Bone marrow (tissue), 2 donors: ENCODE measurements around the gene BMP7.
"Not testable (repeated sequence)": the region's sequence is repeated elsewhere in the genome, so short reads cannot be mapped to it uniquely, and the experiment has no call there.

Source experiments
- DNase-seq, 2 donors: peaks; one replicate each; lab custom pipeline; 2025; lab: John Stamatoyannopoulos, UW

The BMP7 gene

DNA sequence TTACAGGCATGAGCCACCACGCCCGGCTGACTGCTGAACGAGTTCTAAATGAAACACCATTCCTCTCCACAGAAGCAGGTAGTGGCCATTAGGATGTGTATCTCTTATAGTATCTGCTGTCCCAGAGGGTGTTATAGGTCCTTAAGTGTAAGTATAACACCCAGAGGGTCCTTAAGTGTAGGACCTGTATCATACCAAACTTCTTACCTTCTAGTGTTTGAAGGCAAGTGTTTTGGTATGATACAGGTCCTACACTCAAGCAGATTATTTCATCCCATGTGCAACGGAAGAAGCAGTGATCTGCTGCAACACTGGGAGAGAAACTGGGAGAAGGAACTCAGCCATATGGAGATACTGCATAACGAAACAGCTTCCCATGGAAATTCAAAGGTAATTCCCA lies 17.4 kb downstream of the BMP7 start:
- DNase-seq: no peak

DNA sequence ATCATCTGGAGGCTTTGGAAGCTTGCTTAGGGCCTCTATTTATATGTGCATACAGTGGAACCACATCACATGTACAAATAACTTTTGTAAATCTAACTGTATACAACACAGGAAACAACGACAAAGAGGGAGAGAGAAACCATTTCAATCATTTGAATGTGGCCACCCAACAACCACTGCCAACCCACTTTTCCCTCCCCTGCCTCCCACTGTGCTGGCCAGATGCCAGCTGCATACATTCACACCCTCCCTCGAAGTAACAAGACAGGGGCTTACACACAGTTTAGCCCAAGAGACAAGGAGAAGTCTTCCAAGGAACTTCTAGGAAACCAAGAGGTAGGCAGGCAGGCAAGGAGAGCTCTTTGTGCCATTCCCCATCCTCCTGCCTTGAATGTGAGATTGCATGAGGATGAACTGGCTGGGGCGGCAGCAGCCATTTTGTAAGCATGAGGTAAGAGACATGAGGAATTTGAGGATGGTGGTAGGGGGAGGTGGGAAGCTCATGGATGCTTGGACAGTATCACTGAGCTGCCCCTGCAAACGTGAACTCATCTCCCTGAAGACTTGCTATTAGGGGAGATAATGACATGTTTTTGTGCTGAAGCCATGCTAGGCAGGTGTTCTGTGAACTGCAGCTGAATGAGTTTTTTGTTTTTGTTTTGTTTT lies 18.2 kb downstream of the BMP7 start:
- DNase-seq: no peak

DNA sequence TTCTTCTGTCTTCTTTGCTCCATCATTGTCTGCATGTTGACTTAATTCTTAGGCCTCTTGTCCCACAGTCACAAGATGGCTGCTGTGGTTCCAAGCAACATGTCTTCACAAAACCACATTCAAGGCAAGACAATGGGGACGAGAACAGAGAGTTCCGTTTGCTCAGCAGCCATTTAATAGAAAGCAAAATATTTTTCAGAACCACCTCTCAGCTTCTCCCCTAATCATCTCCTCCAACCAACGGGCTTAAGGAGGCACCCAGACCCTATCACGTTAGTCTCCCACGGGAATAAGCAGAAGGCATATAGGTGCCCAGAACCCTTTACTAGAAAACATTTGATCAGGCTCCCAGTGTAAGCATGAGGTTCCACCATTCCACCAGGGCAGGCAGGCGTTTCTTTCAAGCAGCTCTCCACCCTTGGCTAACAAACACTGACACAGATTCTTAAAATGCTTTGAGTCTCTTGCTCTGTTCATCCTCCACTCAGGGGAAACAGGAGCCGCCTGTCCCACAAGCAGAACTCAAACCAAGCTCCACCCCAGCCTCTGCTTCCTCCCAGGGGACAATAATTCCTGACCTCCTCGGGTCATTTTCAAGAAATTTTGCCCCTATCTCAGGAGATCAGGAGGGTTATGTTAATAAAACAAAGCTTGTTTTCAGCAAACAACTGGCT lies 19.0 kb downstream of the BMP7 start:
- no peak for DNase-seq

DNA sequence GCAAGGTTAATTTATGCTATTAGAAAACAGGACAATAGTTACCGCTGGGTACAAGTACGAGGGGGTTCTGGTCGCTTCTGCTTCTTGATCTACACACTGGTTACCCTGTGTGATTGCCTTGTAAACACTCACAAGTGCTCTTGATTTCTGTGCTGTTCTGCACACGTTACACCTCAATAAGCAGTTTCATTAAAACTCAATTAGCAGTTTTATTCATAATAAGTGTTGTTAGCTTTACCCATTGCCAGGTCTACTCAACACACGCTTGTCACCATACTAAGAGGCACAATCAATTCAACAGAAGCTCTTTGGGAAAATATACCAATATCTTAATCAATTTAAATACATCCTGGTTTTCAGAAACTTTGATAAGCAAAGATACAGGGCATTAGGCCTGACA lies 20.4 kb downstream of the BMP7 start:
- DNase-seq: no peak

DNA sequence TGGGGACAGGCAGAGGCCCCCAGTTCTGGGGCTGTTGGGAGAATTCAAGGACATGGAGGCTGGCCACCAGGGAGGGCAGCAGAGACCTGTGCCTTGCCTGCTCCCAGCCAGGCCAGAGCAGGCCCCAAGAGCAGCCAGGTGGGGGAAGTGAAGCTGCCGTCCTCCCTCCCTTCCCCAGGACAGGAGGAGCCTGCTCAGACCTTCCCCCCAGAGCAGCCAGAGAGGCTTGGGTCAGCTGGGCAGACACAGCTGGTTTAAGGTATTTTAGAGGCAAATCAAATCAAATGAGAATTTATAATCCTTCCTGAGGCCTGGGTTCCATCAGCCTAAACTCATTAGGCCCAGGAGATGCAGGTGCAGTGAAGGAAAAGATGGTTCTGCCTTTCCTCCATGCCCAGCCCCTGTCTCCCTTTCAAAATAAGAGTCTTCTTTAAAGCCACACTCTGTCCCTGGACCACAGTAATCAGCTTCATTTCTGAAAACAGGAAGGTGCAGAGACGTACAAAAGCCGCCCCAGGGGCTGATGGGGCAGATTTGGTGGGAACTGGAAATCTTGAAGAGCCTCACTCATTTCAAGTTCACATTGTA lies 21.7 kb downstream of the BMP7 start:
- DNase-seq: no peak

DNA sequence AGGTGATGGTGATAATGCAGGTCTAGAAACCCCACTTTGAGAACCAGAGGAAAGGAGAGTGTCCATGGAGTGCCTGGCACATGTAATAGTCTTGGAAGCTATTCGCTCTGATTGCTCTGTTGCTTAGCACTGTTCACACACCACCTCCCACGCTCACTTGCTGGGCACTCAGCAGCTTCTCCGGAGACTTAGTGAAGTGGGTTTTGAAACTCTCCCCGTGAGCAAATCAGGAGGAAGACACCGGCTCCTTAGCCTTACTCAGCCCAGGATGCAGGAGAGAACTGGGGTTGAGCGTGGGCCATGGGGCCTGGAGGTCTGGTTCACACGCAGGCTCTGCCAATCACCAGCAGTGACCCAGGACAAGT lies 22.2 kb downstream of the BMP7 start:
- DNase-seq: no peak

DNA sequence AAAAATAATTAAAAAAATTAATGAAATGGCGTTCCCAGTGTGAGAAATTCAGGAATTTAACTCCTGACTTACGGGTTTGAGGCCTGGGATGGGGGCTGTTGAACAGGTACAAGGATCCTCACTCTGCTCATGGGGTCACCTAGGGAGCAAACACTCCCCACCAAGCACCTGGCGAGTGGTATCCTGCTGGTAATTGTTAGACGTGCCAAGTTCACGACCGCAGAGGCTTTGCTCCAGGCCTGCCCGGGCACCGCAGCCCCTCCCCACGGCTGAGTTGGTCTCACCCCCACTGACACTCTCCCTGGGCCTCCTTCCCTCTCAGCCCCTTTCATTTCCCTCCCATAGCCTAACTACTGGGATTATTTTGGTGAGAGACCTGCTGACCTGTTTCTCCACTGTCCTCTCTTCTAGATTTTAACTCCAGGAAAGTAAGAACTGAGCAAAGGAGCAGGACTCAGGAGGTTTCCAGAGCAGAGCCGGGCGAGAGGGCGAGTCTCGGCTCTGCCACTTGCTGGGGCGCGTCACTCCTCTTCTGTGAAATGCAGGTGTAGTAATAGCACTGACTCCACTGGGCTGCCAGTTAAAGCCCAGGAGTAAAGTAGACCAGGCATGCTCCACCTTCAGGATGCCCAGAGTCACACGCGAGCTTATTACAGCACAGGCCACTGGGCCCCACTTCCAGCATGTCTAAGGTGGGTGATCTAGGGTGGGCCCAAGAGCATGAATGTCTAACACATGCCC lies 22.8 kb downstream of the BMP7 start:
- DNase-seq: no peak

DNA sequence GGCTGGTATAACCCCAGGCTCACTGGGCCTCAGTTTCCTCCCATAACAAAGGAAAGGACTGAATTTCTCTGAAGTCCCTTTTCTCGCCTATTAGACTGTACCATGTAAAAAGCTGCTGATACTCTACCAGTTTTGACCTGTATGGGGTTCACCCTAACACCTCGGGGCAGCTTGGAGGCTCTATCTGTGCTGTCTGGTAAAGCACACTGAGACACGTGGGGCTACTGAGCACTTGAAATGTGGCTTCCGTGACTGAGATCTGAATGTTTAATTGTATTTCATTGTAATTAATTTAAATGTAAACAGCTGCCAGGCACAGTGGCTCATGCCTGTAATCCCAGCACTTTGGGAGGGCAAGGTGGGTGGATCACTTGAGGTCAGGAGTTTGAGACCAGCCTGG lies 24.0 kb downstream of the BMP7 start:
- no peak for DNase-seq

DNA sequence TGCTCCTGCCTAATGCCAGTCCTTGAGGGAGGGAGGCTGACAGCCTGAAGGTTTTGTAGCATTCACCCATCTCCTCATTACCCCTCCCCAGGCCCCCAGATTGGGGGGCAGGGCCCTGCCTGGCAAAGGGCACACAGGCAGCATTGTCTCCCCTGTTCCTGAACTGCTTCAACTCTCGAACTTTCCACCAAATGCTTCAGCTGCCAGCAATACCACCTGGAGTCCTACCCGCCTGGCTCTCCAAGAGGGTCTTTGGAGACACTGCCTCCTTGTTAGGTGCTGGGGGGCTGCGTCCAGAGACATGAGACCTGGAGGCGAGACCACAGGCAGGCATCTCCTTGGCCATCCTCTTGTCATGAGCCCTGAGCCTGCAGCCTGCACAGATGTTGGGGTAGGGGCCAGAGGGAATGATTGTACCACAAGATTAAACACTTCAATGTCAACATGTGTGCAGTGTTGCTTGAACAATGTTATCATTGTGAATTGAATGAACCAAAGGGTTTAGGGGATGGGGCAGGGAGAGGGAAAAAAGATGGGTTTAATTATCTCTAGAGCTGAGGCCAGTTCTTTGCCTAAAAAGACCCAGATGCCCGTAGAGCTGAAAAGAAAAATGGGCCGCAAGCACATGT lies 25.0 kb downstream of the BMP7 start:
- DNase-seq: no peak

DNA sequence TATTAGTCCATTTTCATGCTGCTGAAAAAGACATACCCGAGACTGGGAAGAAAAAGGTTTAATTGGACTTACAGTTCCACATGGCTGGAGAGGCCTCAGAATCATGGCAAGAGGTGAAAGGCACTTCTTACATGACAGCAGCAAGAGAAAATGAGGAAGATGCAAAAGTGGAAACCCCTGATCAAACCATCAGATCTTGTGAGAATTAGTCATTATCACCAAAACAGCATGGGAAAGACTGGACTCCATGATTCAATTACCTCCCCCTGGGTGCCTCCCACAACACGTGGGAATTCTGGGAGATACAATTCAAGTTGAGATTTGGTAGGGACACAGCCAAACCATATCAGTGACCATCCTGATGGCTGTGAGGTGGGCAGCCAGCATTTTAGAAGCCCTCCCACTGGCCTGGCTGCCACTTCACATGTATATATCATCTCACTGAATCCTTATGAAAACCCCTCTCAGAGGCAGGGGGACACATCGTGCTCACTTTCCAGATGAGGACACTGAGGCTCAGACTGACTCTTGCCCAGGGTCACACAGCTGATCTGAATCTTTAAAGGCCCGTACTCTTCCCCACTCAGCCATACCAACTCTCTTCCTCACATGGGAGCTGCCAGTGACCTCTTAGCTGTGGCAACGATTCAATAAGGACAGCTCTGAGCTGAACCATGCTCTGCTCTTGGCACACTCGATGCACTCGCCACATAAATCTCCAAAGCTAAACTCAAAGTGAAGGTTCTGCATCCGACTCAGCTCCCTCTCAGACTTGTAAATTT lies 25.7 kb downstream of the BMP7 start:
- no peak for DNase-seq

DNA sequence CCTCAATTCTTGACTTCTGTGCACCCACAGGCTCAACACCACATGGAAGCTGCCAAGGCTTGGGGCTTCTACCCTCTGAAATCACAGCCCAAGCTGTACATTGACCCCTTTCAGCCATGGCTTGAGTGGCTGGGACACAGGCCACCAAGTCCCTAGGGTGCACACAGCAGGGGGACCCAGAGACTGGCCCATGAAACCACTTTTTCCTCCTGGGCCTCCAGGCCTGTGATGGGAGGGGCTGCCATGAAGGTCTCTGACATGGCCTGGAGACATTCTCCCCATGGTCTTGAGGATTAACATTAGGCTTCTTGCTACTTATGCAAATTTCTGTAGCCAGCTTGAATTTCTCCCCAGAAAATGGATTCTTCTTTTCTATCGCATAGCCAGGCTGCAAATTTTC lies 26.7 kb downstream of the BMP7 start:
- not testable (repeated sequence) for DNase-seq

DNA sequence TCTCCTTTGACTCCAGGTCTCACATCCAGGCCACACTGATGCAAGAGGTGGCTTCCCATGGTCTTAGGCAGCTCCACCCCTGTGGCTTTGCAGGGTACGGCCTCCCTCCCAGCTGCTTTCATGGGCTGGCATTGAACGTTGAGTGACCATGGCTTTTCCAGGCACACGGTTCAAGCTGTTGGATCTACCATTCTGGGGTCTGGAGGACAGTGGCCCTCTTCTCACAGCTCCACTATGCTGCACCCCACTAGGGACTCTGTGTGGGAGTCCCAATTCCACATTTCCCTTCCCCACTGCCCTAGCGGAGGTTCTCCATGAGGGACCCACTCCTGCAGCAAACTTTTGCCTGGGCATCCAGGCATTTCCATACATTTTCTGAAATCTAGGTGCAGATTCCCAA lies 27.1 kb downstream of the BMP7 start:
- not testable (repeated sequence) for DNase-seq

DNA sequence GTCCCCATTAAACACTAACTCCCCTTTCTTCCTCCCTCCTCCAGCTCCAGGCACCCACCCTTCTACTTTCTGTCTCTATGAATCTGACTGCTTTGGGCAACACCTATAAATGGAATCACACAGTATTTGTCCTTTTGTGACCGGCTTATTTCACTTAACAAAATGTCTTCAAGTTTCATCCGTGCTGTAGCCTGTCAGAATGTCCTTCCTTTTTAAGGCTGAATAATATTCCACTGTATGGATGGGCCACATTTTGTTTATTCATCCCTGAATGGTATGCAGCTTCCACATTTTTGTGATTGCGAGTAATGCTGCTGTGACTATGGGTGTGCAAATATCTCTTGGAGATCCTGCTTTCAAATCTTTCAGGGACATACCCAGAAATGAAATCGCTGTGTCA lies 28.4 kb downstream of the BMP7 start:
- no peak for DNase-seq

DNA sequence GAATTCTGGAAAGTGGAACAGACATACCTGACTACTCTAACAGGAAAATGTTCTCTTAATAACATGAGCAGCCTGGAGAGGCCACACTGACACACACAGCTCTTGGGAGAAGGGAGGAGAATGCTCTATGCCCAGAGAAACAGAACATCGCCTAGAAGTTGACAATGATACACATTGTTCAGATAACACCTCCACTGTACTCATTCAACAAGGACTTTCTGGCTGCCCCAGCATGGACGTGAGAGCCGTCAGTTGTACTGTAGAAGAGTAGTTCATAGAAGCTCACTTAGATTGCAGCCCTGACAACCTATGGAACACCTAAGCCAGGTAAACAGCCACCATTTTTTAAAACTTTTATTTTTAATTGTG lies 28.9 kb downstream of the BMP7 start:
- DNase-seq: no peak

DNA sequence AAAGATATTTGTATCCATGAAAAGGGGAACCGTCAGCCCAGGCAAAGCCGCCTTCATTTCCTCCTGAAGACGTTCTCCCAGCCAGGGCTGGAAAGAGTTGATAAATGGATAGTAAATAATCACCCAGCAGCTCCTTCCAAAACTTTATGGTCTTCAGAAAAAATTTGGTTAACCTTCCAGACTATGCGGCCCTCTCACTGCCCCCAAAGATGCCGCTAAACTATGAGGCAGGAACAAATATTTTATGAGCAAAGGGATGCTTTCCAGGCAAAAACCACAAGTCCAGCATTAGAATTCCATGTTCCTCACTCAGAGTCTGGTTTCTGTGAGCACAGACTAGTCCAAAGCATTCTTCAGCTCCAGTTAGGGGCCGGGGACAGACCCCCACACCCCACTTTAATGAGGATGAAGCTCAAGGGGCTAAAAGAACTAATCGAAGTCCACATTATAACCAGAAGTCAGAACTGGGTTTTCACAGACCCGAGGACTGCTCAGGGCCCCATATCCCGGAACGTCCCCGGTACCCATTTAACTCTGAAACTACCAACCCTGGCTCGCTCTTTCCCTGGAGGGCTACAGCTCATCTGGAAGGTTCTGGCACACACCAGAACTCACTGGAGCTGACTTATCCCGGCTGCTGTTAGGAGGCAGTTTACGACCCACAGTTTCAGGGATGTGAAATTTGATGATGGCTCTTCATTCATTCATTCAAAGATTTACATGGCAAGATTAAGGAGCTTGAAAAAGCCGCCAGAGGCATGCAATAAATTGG lies 29.4 kb downstream of the BMP7 start:
- no peak for DNase-seq

DNA sequence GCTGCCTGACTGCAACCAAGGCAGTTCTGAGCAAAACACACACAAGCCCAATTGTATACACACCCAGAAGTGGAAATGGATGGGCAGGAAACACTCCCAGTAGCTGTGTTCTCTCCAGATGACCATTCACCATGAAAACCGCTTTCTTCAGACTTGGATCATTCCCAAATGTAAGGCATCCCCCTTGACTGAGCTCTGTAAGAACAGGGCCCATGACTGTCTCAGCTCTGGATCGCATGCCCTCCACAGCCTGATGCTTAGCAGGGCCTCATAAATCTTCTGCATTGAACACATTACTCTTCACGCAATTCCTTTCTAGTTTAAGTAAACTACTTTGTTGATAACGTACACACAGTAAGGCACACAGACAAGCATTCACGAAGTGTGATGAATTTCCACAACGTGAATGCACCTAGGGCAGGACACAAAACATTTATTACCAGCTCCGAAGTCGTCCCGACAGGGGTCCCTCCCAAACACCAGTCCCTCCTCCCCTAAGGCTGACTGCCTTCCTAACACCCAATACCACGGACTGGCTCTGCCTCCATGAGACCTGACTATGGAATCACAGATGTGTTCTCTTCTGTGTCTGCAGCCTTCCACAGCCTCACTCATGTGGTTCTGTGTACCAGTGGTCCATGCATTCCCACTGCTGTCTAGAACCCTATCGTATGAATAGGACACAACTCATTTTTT lies 31.7 kb downstream of the BMP7 start:
- no peak for DNase-seq

DNA sequence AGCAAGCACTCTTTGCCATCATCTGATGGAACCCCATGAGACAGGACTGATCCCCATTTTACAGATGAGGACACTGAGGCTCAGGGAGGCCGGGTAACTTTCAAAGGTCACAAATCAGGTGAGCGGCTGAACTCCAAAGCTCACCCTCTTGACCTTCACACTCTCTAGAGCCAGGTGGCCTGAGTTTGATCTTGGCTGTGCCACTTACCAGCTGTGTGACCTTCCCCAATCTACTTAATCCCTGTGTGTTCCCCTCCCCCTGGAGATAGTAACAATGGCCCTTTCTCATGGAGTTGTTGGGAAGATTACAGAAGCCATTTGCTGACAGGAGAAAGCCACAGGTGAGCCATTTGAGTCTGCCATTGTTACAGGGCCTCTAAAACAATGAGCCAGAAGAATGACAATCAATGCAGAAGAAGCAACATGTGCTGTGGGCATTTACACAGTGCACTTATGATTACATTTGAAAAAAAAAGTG lies 34.5 kb downstream of the BMP7 start:
- DNase-seq: no peak

DNA sequence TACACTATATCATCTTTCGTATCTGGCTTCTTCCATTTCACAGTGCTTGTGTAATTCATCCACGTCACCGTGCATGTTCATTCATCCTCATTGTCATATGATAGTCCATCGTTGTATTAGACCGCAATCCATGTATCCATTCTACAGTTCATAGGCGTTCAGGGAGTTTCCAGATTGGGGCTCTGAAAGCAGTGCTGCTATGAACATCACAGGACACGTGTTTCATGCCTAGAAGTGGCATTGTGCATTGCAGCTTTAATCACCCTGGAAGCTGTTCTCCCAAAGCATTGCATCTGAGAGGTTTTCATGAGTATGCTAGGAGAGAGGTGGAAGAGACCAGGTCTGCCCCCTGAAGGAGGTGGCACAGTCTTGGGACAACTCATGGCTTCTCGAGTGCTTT lies 35.3 kb downstream of the BMP7 start:
- no peak for DNase-seq

DNA sequence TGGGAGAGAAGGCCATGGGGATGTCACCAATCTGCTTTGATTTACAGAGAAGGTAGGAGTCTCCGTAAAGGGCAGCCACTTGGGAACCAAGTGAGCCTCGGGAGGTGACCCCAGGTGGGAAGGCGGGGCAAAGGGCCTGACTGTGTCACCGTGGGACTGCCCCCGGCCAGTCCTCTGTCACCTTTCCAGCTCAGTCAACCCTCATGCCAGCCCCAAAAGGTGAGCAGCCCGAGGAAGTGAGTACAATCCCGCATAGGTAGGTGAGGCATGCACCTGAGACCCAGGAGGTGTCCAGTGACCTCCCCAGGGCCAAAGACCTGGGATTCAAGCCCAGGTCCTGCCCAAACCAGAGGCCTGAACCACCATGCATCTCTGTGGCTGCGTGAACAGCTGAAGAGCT lies 36.2 kb downstream of the BMP7 start:
- no peak for DNase-seq

DNA sequence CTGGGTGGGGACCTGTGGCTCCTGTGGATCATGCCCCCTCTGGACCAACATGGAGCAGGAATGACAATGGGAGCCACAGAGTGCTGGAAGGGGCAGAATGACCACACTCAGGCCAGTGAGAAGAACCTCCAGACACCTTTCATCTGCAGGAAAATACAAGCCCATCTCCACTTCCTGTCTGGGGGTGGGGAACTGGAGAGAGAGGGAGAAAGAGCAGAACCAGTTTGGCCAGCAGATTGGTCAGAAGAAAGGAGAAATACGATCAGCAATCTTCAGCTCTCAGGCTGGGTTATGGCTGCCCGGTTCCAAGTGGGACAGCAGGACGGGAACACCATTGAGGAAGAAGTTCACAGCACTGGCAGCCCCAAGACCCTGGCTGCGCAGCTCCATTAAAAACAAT lies 37.0 kb downstream of the BMP7 start:
- DNase-seq: no peak
